ENCODE data around the gene JAM3. TPM values are rescaled to one million over a fixed set of nuclear protein-coding genes. Genes with fewer than 3 reads are reported as not detected.

JAM3 gene
- total and polyA plus RNA-seq, 2 of the 4 experiments (the other 2 are of a cell fraction), result 38.0 to 71.5 TPM

DNA sequence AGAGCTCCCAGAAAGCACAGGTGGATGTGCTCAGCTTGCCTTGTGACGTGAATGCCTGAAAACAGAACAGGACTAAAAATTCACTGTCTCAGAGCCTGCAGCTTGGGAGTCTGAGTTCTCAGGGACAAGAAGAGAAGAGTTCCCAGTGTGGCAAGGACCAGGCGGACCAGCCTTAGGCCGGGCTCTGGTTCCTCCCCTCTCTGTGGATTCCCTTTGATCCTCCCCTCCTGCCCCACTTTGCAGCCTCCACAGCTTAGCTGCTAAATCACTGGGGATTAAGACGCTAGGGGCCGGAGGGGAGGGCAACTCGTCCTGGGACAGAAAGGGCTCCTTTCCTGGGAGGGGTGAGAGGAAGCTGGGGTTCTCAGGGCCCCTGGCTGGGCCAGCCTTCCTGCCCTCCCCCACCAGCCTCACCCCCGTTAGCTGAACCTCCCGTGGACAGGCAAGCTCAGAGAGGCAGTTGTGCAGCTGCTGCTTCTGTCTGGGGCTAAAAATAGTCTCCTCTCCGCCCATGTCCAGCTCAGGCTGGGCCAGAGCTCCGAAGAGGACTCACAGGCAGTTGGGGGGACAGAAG lies 29.9 kb upstream of the JAM3 start:
- Histone ChIP-seq H2AFZ (replicated peaks; ENCODE audit: low read length, poor library complexity) (peak overlapping the region; percentile 79), H3K23ac (ENCODE audit: low read depth, low read length) (no peak overlapping the region), H4K20me1 (ENCODE audit: insufficient read depth, low read length) (no peaks in the 10 kb centered on the region), H3K4me2 (ENCODE audit: low read depth, low read length) (no peak overlapping the region), H4K5ac (ENCODE audit: low read depth, low read length) (no peak overlapping the region), H3K18ac (ENCODE audit: low read depth, low read length) (no peak overlapping the region), H2AK5ac (ENCODE audit: low read depth, low read length) (peak overlapping the region; percentile 7; the same call in 1 of the 2 replicates), H3K9me3 (ENCODE audit: control insufficient read depth, insufficient read depth, low read length) (no peaks in the 10 kb centered on the region), H3K36me3 (ENCODE audit: control insufficient read depth, insufficient read depth, low read length) (no peaks in the 10 kb centered on the region), H4K8ac (ENCODE audit: low read depth in 2 of 2, low read length in 2 of 2) (peak overlapping the region in 1 of 2 experiments; percentile 50; a peak in 1 of 4 replicates), H3K4me1 (ENCODE audit: control insufficient read depth, insufficient read depth, low read length) (peaks cover 19% of the 10 kb centered on the region), H2AK9ac (replicated peaks; ENCODE audit: low read depth, low read length, poor library complexity) (peak overlapping the region; percentile 75), H3K9ac (ENCODE audit: low read depth, low read length) (no peak overlapping the region), H3K56ac (ENCODE audit: extremely low read depth, insufficient read depth, low read length) (no peak overlapping the region), H4K91ac (ENCODE audit: insufficient read depth, low read depth, low read length) (no peak overlapping the region), H3K9me1 (ENCODE audit: insufficient read depth, low read length) (peaks cover 17% of the 10 kb centered on the region), H2BK20ac (ENCODE audit: low read depth, low read length) (no peak overlapping the region), H2BK15ac (ENCODE audit: low read depth, low read length) (peak overlapping the region; percentile 53; the same call in 2 of the 3 replicates), H3K79me1 (ENCODE audit: low read depth in 1 of 2, low read length in 2 of 2) (no peaks in the 10 kb centered on the region), H3K4ac (ENCODE audit: low read depth, low read length) (peak overlapping the region; percentile 3), H2BK120ac (ENCODE audit: low read depth, low read length) (peak overlapping the region; percentile 81; the same call in 1 of the 2 replicates), H3K27me3 (ENCODE audit: control insufficient read depth, insufficient read depth, low read length) (no peaks in the 10 kb centered on the region), H3K27ac (ENCODE audit: insufficient read depth, low read length) (no peak overlapping the region), H2BK5ac (ENCODE audit: low read depth, low read length, poor library complexity, severe bottlenecking) (no peak overlapping the region), H3K4me3 (ENCODE audit: insufficient read depth, low read depth, low read length) (no peak overlapping the region), H3K14ac (replicated peaks; ENCODE audit: low read depth, low read length) (0 out of 2 replicates have a peak overlapping the region, but pooled peaks have one; percentile 35)
- intact Hi-C loops (cut with micrococcal nuclease), result no loop called here
- dilution Hi-C loops (cut with HindIII; ENCODE audit: low sequenced_read_pairs, unreplicated experiment), result no loop called here
- no TSS peak for BruUV-seq (replicated peaks)
- ChIA-PET CTCF (interaction anchor here (2.3 kb wide), 1 partner anchor 11 kb away, joined by 7 read pairs; no protein-coding TSS in a partner anchor), POLR2A (ENCODE audit: unreplicated experiment) (interaction anchor here (0.5 kb wide), 1 partner anchor 81 kb away, joined by 3 read pairs; no protein-coding TSS in a partner anchor)
- TF ChIP-seq CTCF (conservative IDR thresholded peaks at IDR 0.05; ENCODE audit: low read depth, low read length), result no peak
- TF ChIP-seq, protein P1, sequence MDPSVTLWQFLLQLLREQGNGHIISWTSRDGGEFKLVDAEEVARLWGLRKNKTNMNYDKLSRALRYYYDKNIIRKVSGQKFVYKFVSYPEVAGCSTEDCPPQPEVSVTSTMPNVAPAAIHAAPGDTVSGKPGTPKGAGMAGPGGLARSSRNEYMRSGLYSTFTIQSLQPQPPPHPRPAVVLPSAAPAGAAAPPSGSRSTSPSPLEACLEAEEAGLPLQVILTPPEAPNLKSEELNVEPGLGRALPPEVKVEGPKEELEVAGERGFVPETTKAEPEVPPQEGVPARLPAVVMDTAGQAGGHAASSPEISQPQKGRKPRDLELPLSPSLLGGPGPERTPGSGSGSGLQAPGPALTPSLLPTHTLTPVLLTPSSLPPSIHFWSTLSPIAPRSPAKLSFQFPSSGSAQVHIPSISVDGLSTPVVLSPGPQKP (IDR thresholded peaks at IDR 0.05; ENCODE audit: borderline replicate concordance, low read depth, low read length), result no peak
- no peak for TF ChIP-seq CHD1 (IDR thresholded peaks at IDR 0.05; ENCODE audit: low read depth, low read length)
- no peak for TF ChIP-seq CEBPB (IDR thresholded peaks at IDR 0.05; ENCODE audit: low read depth, low read length)
- no peak for TF ChIP-seq SMC3 (IDR thresholded peaks at IDR 0.05; ENCODE audit: low read depth, low read length)
- TF ChIP-seq NFE2L2 (IDR thresholded peaks at IDR 0.05; ENCODE audit: low read depth, low read length), result no peak
- no peak for TF ChIP-seq RFX5 (IDR thresholded peaks at IDR 0.05; ENCODE audit: low read depth, low read length)
- no peak for TF ChIP-seq RAD21 (IDR thresholded peaks at IDR 0.05; ENCODE audit: low read length)
- TF ChIP-seq POLR2A (IDR thresholded peaks at IDR 0.05; ENCODE audit: low read depth, low read length), result no peak
- no peak for TF ChIP-seq MXI1 (IDR thresholded peaks at IDR 0.05; ENCODE audit: borderline replicate concordance, low read depth, low read length)
- no peak for TF ChIP-seq RCOR1 (IDR thresholded peaks at IDR 0.05; ENCODE audit: insufficient replicate concordance, low read length)
- no peak for TF ChIP-seq MAFK (IDR thresholded peaks at IDR 0.05; ENCODE audit: low read depth, low read length)
- in situ Hi-C loops (cut with MboI; ENCODE audit: low sequenced_read_pairs), result no loop called here
- DNase-seq (peak; percentile 21), ATAC-seq (ENCODE audit: low read depth) (no peak)
- WGBS, 2 experiments (ENCODE audit: extremely low coverage in 2 of 2, insufficient read length in 1 of 2), result 60% methylated on average over 2 of the region's 10 CpGs; no CpG with 5 or more reads in 1 of the 2 experiments
